Measurements from ENCODE around the gene G2E3.
"Not testable (repeated sequence)": the region's sequence is repeated elsewhere in the genome, so short reads cannot be mapped to it uniquely, and the experiment has no call there.

The G2E3 gene

GRCh38 chr14:30638926-30639325 lies 80.0 kb downstream of the G2E3 start:
- no peak for TF ChIP-seq CTCF (IDR thresholded peaks at IDR 0.05; ENCODE audit: extremely low read depth, missing control alignments)
- DNase-seq (ENCODE audit: low spot score): no peak

- no peak for DNase-seq (ENCODE audit: low spot score)
- TF ChIP-seq CTCF (IDR thresholded peaks at IDR 0.05; ENCODE audit: extremely low read depth, missing control alignments): no peak
Observed at GRCh38 chr14:30641207-30641606, 82.2 kb downstream of the G2E3 start.

GRCh38 chr14:30644462-30644861 lies 85.5 kb downstream of the G2E3 start:
- not testable (repeated sequence) for DNase-seq (ENCODE audit: low spot score)

GRCh38 chr14:30645600-30645999 lies 86.6 kb downstream of the G2E3 start:
- no peak for DNase-seq (ENCODE audit: low spot score)
- no peak for TF ChIP-seq CTCF (IDR thresholded peaks at IDR 0.05; ENCODE audit: extremely low read depth, missing control alignments)

- TF ChIP-seq CTCF (IDR thresholded peaks at IDR 0.05; ENCODE audit: extremely low read depth, missing control alignments): no peak
- DNase-seq (ENCODE audit: low spot score): no peak
Observed at GRCh38 chr14:30648471-30648870, 89.5 kb downstream of the G2E3 start.

GRCh38 chr14:30651937-30652336 lies 93.0 kb downstream of the G2E3 start:
- TF ChIP-seq CTCF (IDR thresholded peaks at IDR 0.05; ENCODE audit: extremely low read depth, missing control alignments): no peak
- no peak for DNase-seq (ENCODE audit: low spot score)

- no peak for TF ChIP-seq CTCF (IDR thresholded peaks at IDR 0.05; ENCODE audit: extremely low read depth, missing control alignments)
- DNase-seq (ENCODE audit: low spot score): no peak
Observed at GRCh38 chr14:30655124-30655523, 96.2 kb downstream of the G2E3 start.

- no peak for TF ChIP-seq CTCF (IDR thresholded peaks at IDR 0.05; ENCODE audit: extremely low read depth, missing control alignments)
- no peak for DNase-seq (ENCODE audit: low spot score)
Observed at GRCh38 chr14:30655658-30656057, 96.7 kb downstream of the G2E3 start.

All from GM20000 (cell line).